VCaP (cell line): ENCODE data around the gene PAFAH1B2.

Source experiments
- H3K27ac ChIP-seq: fragments of 450-650 bp; 2 replicates; pipeline ENCODE4 v1.5.1; 2017
- TF ChIP-seq, protein P1 (sequence below): fragments of 450-650 bp; conservative IDR thresholded peaks from 2 replicates; pipeline ENCODE4 v1.5.1; 2017; ENCODE audit warnings: mild to moderate bottlenecking, moderate library complexity

PAFAH1B2 gene, protein sequence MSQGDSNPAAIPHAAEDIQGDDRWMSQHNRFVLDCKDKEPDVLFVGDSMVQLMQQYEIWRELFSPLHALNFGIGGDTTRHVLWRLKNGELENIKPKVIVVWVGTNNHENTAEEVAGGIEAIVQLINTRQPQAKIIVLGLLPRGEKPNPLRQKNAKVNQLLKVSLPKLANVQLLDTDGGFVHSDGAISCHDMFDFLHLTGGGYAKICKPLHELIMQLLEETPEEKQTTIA

DNA sequence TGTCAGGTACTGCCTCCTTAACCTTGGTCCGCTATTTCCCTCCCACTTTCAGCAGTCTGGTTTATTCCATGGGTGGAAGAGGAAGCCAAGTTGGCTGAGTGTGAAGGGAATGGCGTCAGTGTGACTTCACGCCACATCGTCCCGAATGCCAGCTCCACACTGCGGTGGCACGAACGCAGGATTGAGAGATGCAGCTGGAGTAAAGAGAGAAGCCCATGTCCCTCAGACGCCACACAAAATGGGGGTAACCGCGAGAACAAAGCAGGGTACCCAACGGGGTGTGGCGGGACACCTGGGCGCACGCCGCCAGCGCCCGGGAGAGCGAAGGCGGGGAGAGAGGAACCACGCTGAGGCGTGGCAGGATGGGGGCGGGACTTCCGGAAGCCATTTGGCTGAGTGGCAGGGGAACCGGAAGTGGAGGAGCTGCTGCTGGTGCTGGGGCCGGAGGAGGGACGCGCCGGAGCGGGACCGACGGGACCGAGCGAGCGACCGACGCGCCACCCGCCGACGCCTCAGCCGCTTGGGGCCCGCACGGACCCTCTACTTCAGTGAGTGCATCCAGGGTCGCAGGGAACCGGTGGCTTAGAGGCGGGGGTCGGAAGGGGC, at the start of gene PAFAH1B2:
TSS of gene PAFAH1B2 (plus strand) at position 417 of the 606 bp plus-strand sequence. CDS start 8,161 bp downstream, outside the sequence.
- peak within 1 kb of the TSS; percentile 93 for H3K27ac ChIP-seq
- TF ChIP-seq, protein P1, sequence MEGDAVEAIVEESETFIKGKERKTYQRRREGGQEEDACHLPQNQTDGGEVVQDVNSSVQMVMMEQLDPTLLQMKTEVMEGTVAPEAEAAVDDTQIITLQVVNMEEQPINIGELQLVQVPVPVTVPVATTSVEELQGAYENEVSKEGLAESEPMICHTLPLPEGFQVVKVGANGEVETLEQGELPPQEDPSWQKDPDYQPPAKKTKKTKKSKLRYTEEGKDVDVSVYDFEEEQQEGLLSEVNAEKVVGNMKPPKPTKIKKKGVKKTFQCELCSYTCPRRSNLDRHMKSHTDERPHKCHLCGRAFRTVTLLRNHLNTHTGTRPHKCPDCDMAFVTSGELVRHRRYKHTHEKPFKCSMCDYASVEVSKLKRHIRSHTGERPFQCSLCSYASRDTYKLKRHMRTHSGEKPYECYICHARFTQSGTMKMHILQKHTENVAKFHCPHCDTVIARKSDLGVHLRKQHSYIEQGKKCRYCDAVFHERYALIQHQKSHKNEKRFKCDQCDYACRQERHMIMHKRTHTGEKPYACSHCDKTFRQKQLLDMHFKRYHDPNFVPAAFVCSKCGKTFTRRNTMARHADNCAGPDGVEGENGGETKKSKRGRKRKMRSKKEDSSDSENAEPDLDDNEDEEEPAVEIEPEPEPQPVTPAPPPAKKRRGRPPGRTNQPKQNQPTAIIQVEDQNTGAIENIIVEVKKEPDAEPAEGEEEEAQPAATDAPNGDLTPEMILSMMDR, result no peak

DNA sequence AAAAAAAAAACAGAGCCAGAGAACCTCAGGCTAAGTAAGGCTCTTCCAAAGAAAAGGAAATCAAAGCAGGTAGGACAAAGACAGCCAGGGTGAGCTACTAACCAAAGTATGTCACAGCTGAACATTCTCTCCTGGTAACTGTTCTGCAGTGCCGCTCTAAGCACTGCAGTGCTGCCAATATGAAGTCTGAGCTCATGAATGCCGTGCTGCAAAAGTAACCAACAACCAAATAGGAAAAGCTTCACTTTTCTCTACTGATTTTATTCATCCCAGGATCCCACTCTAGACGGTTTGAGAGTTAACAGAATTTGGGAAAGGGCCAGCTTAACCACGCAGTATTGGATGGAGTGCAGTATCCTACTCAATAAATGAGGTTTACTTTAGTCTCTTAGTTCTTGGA, 49.3 kb upstream of the PAFAH1B2 start:
- H3K27ac ChIP-seq, result no peak overlapping the region
- TF ChIP-seq, protein P1, result no peak

DNA sequence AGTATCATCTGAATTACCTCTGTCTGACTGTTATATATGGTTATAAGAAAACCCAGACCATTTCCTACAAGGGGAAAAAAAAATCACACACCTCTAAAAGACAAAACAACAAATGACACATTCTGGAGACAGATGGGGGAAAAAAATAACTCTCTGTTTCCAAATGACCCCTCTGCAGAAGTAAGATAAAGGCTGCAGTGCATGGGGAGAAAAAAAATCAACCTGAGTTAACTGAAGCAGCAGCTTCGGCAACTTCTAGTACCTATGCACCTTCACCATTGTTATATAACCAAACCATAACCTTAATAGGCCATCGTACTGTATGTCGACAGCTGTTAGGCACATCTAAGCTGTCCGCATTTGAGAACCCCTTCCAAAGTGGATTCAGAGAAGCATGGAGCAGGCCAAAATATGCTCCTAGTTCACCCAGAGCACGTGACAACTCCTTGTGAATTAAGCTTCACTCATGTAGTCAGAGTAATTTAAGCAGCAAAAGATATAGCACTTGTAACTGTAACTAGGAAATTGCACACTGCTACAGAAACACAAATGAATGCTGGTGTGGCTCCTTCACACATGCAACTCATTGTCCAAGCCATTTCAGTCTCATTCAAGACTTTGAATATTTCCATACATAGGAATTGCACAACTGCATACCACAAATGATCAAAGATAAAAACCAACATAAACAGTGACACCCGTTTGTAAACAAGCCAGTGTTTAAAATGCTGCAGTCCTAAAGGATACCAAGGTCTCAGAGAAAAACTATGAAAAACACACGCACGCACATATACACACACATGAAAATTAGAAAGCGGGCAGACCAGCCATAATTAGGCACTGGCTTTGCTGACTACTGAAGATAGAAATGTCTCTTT, 48.6 kb upstream of the PAFAH1B2 start:
- TF ChIP-seq, protein P1, result no peak
- H3K27ac ChIP-seq, result no peak overlapping the region

DNA sequence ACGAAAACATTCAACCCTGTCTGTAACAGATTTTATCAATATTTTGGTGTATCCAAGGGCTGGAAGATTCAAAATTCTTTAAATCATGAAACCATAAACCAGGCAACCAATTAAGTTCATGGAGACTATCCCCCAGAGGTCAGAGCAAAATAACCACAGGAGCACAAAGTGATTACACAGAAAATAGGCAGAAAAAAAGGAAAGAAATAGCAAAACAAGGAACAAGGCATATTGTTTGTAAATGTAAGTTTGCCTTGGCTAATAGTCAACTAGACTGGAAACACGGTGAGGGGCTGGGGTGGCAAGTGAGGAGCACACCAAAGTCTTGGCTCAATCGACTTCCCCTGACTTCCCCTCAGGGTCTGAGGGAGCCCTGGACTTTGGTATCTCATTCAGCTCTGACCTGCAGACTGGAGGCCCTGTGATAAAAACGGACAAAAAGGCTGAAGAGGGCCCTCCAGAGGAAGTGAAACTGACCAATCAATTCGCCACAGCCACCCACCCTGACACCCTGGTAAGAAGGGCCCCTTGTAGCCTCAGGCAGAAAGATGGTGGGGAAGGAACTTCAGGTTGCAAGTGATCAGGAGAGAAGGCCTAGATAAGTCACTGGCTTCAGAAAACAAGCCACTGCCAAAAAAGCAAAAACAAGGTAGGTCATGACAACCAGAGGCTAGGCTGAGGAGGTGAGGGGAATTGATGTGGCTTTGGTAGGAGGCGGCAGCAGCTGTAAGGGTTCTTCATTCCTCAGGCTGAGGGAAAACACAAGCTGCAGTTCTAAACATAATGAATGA, 47.7 kb upstream of the PAFAH1B2 start:
- TF ChIP-seq, protein P1, result no peak
- no peak overlapping the region for H3K27ac ChIP-seq

DNA sequence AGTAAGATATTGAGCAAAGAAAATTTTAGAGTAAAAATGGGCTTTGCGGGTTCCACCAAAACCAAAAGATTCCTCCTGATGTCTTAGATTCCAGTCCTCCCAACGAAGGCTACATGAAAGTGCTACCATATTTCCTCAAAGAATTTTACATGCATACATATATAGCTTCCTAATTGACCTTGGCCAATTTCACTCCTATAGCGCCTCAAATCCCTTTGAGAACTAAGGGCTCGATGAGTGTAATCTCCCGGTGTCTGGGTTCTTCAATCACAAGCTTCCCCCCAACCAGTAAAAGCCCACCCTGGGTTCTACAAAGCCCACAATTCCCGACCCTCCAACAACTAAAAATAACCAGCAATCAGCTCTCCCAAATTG, 47.1 kb upstream of the PAFAH1B2 start:
- TF ChIP-seq, protein P1, result no peak

DNA sequence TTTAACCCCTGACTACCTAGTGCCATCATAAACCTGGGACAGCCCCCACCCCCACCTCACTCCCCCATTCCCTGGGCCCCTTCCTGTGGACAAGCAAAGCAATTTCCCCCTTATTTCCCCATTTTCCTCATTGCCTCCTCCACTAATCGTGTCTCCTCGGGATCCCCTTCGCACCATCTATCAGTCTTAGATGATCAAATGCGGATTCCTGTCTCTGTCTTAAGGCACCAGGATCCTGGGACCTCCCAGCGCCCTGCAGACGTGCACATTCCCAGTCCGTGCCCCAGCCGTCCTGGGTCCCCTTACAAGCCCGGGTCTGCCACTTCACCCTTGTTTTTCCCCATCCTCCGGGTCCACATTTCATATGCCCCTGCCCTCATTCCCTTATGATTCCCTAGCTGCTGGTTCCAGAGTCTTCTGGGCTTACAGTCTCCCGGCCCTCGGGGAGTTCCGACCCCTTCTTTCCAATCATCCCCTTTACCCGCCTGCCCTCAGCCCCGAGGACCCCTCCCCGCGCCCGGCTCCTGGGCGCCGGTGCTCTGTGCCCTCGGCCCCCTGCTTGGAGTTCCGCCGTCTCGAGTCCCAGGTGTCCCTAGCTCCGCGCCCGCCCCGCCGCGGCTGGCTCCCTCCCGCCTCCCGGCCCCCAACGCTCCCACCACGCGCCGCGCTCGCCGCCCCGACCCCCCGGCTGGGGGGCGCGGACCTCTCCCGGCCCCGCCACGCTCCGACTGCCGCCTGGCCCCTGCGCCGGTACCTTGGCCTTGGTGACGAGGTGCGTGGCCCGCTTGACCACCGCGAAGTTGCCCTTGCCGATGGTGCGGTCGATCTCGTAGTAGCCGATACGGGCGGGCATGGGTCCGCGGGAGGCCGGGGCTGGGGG, 46.5 kb upstream of the PAFAH1B2 start:
- peak overlapping the region; percentile 94 for H3K27ac ChIP-seq
- TF ChIP-seq, protein P1, result no peak

More for the DNA sequence above, 47.1 kb upstream of the PAFAH1B2 start:
- peak overlapping the region; percentile 94; the same call in 1 of the 2 replicates for H3K27ac ChIP-seq
